Liver (tissue), 9 donors: ENCODE results near the gene KCNJ10. TPM values are rescaled to one million over a fixed set of nuclear protein-coding genes. Genes with fewer than 3 reads are reported as not detected.

Experiments used
- DNase-seq: peaks from one replicate; pipeline ENCODE4 v3.0.0-alpha.2; 2017; ENCODE audit warnings: low spot score
- H3K27ac ChIP-seq, 2 donors: one replicate each; pipeline ENCODE4 v1.7.0; 2013; ENCODE audit warnings: inconsistent platforms in 2 of 2, low read length in 2 of 2, control low read depth in 1 of 2, low read depth in 1 of 2, mild to moderate bottlenecking in 1 of 2
- H3K27me3 ChIP-seq, 4 donors: one replicate each; pipeline versions ENCODE4 v1.6.1 to v1.7.0; 2013; ENCODE audit warnings: low read length in 3 of 4, inconsistent platforms in 1 of 4, mild to moderate bottlenecking in 1 of 4, moderate library complexity in 1 of 4; ENCODE audit not compliant: control insufficient read depth in 4 of 4, insufficient read depth in 4 of 4
- H3K36me3 ChIP-seq, 4 donors: one replicate each; pipeline versions ENCODE4 v1.6.1 to v1.7.0; 2013; ENCODE audit warnings: low read length in 3 of 4, mild to moderate bottlenecking in 3 of 4, low read depth in 1 of 4, moderate library complexity in 1 of 4; ENCODE audit not compliant: control insufficient read depth in 4 of 4, insufficient read depth in 3 of 4
- H3K4me1 ChIP-seq, 4 donors: one replicate each; pipeline versions ENCODE4 v1.6.1 to v1.7.0; 2013; ENCODE audit warnings: low read length in 3 of 4, mild to moderate bottlenecking in 3 of 4, moderate library complexity in 1 of 4; ENCODE audit not compliant: control insufficient read depth in 4 of 4, insufficient read depth in 4 of 4
- H3K4me3 ChIP-seq, 3 donors: one replicate each; pipeline versions ENCODE4 v1.6.1 to v1.7.0; 2013; ENCODE audit warnings: low read length in 3 of 3, control low read depth in 1 of 3, low read depth in 1 of 3, mild to moderate bottlenecking in 1 of 3
- H3K9ac ChIP-seq, 2 donors: one replicate each; pipeline ENCODE4 v1.7.0; 2013; ENCODE audit warnings: low read length in 2 of 2, mild to moderate bottlenecking in 2 of 2, moderate library complexity in 2 of 2, control low read depth in 1 of 2, low read depth in 1 of 2
- H3K9me3 ChIP-seq, 4 donors: one replicate each; pipeline versions ENCODE4 v1.6.1 to v1.7.0; 2013; ENCODE audit warnings: low read length in 3 of 4; ENCODE audit not compliant: control insufficient read depth in 4 of 4
- ATF3 ChIP-seq: IDR thresholded peaks from 2 replicates; pipeline ENCODE4 v1.6.1; 2016; ENCODE audit warnings: antibody characterized with exemption
- CTCF ChIP-seq: fragments of 150-350 bp; IDR thresholded peaks from 2 replicates; pipeline ENCODE4 v1.5.1; 2017; ENCODE audit warnings: improper control_type of control experiment, low read depth, low read length; ENCODE audit not compliant: missing input control
- EGR1 ChIP-seq, 2 donors: IDR thresholded peaks; 2 replicates each; pipeline ENCODE4 v1.6.1; 2016 to 2018; ENCODE audit warnings: antibody characterized with exemption in 2 of 2, low read depth in 2 of 2
- FOXA1 ChIP-seq: IDR thresholded peaks from 2 replicates; pipeline ENCODE4 v1.6.1; 2016; ENCODE audit warnings: antibody characterized with exemption
- FOXA2 ChIP-seq: IDR thresholded peaks from 2 replicates; pipeline ENCODE4 v1.6.1; 2016; ENCODE audit warnings: antibody characterized with exemption
- GABPA ChIP-seq, 2 donors: IDR thresholded peaks in 1 of 2; conservative IDR thresholded peaks in 1 of 2; 2 replicates each; pipeline ENCODE4 v1.6.1; 2016; ENCODE audit warnings: antibody characterized with exemption in 2 of 2, mild to moderate bottlenecking in 1 of 2, moderate library complexity in 1 of 2
- HNF4A ChIP-seq, 2 donors: conservative IDR thresholded peaks; 2 replicates each; pipeline ENCODE4 v1.6.1; 2016; ENCODE audit warnings: antibody characterized with exemption in 2 of 2, mild to moderate bottlenecking in 2 of 2
- HNF4G ChIP-seq: IDR thresholded peaks from 2 replicates; pipeline ENCODE4 v1.6.1; 2016; ENCODE audit warnings: antibody characterized with exemption
- JUND ChIP-seq, 2 donors: IDR thresholded peaks; 2 replicates each; pipeline ENCODE4 v1.6.1; 2016; ENCODE audit warnings: antibody characterized with exemption in 2 of 2
- MAX ChIP-seq: IDR thresholded peaks from 2 replicates; pipeline ENCODE4 v1.6.1; 2016; ENCODE audit warnings: antibody characterized with exemption
- NR2F2 ChIP-seq: IDR thresholded peaks from 2 replicates; pipeline ENCODE4 v1.6.1; 2016; ENCODE audit warnings: antibody characterized with exemption
- RAD21 ChIP-seq, 2 donors: IDR thresholded peaks; 2 replicates each; pipeline ENCODE4 v1.6.1; 2016; ENCODE audit warnings: antibody characterized with exemption in 2 of 2, mild to moderate bottlenecking in 2 of 2
- REST ChIP-seq: IDR thresholded peaks from 2 replicates; pipeline ENCODE4 v1.6.1; 2016; ENCODE audit warnings: antibody characterized with exemption, mild to moderate bottlenecking
- RXRA ChIP-seq, 2 donors: IDR thresholded peaks; 2 replicates each; pipeline ENCODE4 v1.6.1; 2017 to 2018; ENCODE audit warnings: antibody characterized with exemption in 2 of 2, mild to moderate bottlenecking in 1 of 2
- SP1 ChIP-seq: IDR thresholded peaks from 2 replicates; pipeline ENCODE4 v1.6.1; 2018; ENCODE audit warnings: antibody characterized with exemption, mild to moderate bottlenecking
- TAF1 ChIP-seq: conservative IDR thresholded peaks from 2 replicates; pipeline ENCODE4 v1.6.1; 2016; ENCODE audit warnings: antibody characterized with exemption, mild to moderate bottlenecking
- YY1 ChIP-seq: IDR thresholded peaks from 2 replicates; pipeline ENCODE4 v1.6.1; 2016; ENCODE audit warnings: antibody characterized with exemption, mild to moderate bottlenecking
- ZBTB33 ChIP-seq: IDR thresholded peaks from 2 replicates; pipeline ENCODE4 v1.6.1; 2016; ENCODE audit warnings: antibody characterized with exemption
- WGBS: extraction: QIAGEN DNeasy Blood & Tissue Kit; methylation state at CpG from one replicate; pipeline ENCODE4 v1.1.7; 2013; 5-methylcytosine and 5-hydroxymethylcytosine counted together
- polyA plus RNA-seq, 2 donors: library from polyadenylated mRNA; stranded (reverse) in 1 of 2; unstranded in 1 of 2; fragments of 200-250 nt in 1 of 2; fragments of >200 nt in 1 of 2; fragmentation: Nextera tagmentation in 1 of 2; extraction: Ambion mirVana in 1 of 2; gene quantifications; one replicate each; pipeline versions ENCODE4 v1.2.1 to v1.2.3, GENCODE V29; 2013 to 2015
- total RNA-seq, 2 donors: library from RNA; depleted of rRNA; stranded (reverse); fragments of >200 nt; gene quantifications; one replicate each; pipeline ENCODE4 v1.2.3, GENCODE V29; 2014
- donor health status: healthy.
- donor health status: healthy.
- donor health status: healthy.
- donor health status: healthy.
- donor health status: healthy.

The KCNJ10 gene
- total and polyA plus RNA-seq, 4 donors, result 0.48 to 1.6 (median 0.52) TPM

GRCh38 chr1:160020196-160020595, 49.8 kb downstream of the KCNJ10 start:
- 90% methylated on average over 5 of the region's 5 CpGs for WGBS
- no peaks in the 10 kb centered on the region for H3K9me3 ChIP-seq
- no peak overlapping the region for H3K9ac ChIP-seq
- no peaks in the 10 kb centered on the region for H3K27me3 ChIP-seq
- no peaks in the 10 kb centered on the region for H3K36me3 ChIP-seq
- no peak overlapping the region for H3K27ac ChIP-seq
- no peak for DNase-seq
- no peak overlapping the region for H3K4me3 ChIP-seq
- H3K4me1 ChIP-seq, result peaks cover 2 to 16% (median 8%) of the 10 kb centered on the region in 4 donors
- TF ChIP-seq ZBTB33 (no peak), SP1 (no peak), RAD21 (IDR thresholded peaks at IDR 0.05) (no peak), EGR1 (IDR thresholded peaks at IDR 0.05; ENCODE audit: low read depth in 2 of 2) (no peak), CTCF (no peak), TAF1 (no peak), FOXA1 (no peak), NR2F2 (no peak), REST (no peak), ATF3 (no peak), YY1 (no peak), FOXA2 (no peak), HNF4A (conservative IDR thresholded peaks at IDR 0.05) (no peak), GABPA (IDR thresholded peaks at IDR 0.05 in 1 of 2, conservative IDR thresholded peaks at IDR 0.05 in 1 of 2) (no peak), JUND (IDR thresholded peaks at IDR 0.05) (no peak), MAX (no peak)

GRCh38 chr1:160018900-160019299, 51.1 kb downstream of the KCNJ10 start:
- Histone ChIP-seq H3K27ac (no peak overlapping the region), H3K9me3 (no peaks in the 10 kb centered on the region), H3K36me3 (no peaks in the 10 kb centered on the region), H3K4me1 (peaks cover 0 to 5% (median 2%) of the 10 kb centered on the region in 4 donors), H3K4me3 (no peak overlapping the region), H3K27me3 (no peaks in the 10 kb centered on the region), H3K9ac (no peak overlapping the region)
- DNase-seq, result no peak
- 86% methylated on average over 1 of the region's 1 CpG for WGBS
- no peak for TF ChIP-seq YY1
- TF ChIP-seq SP1, result no peak
- TF ChIP-seq HNF4G, result no peak
- TF ChIP-seq NR2F2, result no peak
- no peak for TF ChIP-seq ZBTB33
- no peak for TF ChIP-seq FOXA2
- no peak for TF ChIP-seq RXRA (IDR thresholded peaks at IDR 0.05)
- TF ChIP-seq GABPA (IDR thresholded peaks at IDR 0.05 in 1 of 2, conservative IDR thresholded peaks at IDR 0.05 in 1 of 2), result no peak
- no peak for TF ChIP-seq EGR1 (IDR thresholded peaks at IDR 0.05; ENCODE audit: low read depth in 2 of 2)
- TF ChIP-seq TAF1, result no peak
- TF ChIP-seq CTCF, result no peak
- no peak for TF ChIP-seq ATF3
- no peak for TF ChIP-seq MAX
- no peak for TF ChIP-seq HNF4A (conservative IDR thresholded peaks at IDR 0.05)
- TF ChIP-seq RAD21 (IDR thresholded peaks at IDR 0.05), result no peak
- TF ChIP-seq JUND (IDR thresholded peaks at IDR 0.05), result no peak
